Right atrium auricular region (tissue), 2 donors: ENCODE measurements around the gene KAT14. TPM values are rescaled to one million over a fixed set of nuclear protein-coding genes. Genes with fewer than 3 reads are reported as not detected.
A peak's percentile ranks its signal among the peaks of the same experiment; 100 is the strongest.
"Not testable (repeated sequence)": the region's sequence is repeated elsewhere in the genome, so short reads cannot be mapped to it uniquely, and the experiment has no call there.

Experiments used
- DNase-seq: peaks from one replicate; pipeline ENCODE4 v3.0.0-alpha.2; 2019; ENCODE audit warnings: low spot score
- H3K27ac ChIP-seq, 2 donors: fragments of 200-600 bp; sonication (generic); 1 replicate in 1 of 2; 2 replicates in 1 of 2; pipeline ENCODE4 v1.5.1; 2016 to 2019
- H3K27me3 ChIP-seq, 2 donors: fragments of 200-600 bp; sonication (generic); one replicate each; pipeline versions ENCODE4 v1.5.1 to v1.6.0; 2017 to 2019
- H3K36me3 ChIP-seq: fragments of 200-600 bp; sonication (generic); one replicate; pipeline ENCODE4 v1.5.1; 2016
- H3K4me1 ChIP-seq, 2 donors: fragments of 200-600 bp; sonication (generic); one replicate each; pipeline versions ENCODE4 v1.5.1 to v1.6.0; 2017 to 2019
- H3K4me3 ChIP-seq, 2 donors: fragments of 200-600 bp; sonication (generic); 1 replicate in 1 of 2; 2 replicates in 1 of 2; pipeline ENCODE4 v1.5.1; 2017 to 2019; ENCODE audit warnings: mild to moderate bottlenecking in 1 of 2, moderate library complexity in 1 of 2
- H3K9me3 ChIP-seq, 2 donors: fragments of 200-600 bp; sonication (generic); one replicate each; pipeline ENCODE4 v1.5.1; 2019
- CTCF ChIP-seq, 2 donors: fragments of 200-600 bp; sonication (generic); IDR thresholded peaks; one replicate each; pipeline ENCODE4 v1.5.1; 2019; ENCODE audit warnings: antibody characterized with exemption in 2 of 2
- total RNA-seq, 2 donors: library from RNA; depleted of rRNA; stranded (reverse); fragments of >200 nt; gene quantifications; one replicate each; pipeline ENCODE4 v1.1.0, GENCODE V29; 2016

Gene KAT14
- total RNA-seq, 2 donors from 2014 or later, result 8.0 to 9.1 TPM

GRCh38 chr20:18092890-18093289 lies 44.8 kb upstream of the KAT14 start:
- no peak for TF ChIP-seq CTCF (IDR thresholded peaks at IDR 0.05)
- H3K4me1 ChIP-seq, result no peaks in the 10 kb centered on the region
- H3K27ac ChIP-seq, result no peak overlapping the region
- no peaks in the 10 kb centered on the region for H3K36me3 ChIP-seq
- H3K4me3 ChIP-seq, result no peak overlapping the region
- no peaks in the 10 kb centered on the region for H3K27me3 ChIP-seq
- DNase-seq, result no peak
- H3K9me3 ChIP-seq, result no peaks in the 10 kb centered on the region

GRCh38 chr20:18093388-18093787 lies 44.3 kb upstream of the KAT14 start:
- no peak for TF ChIP-seq CTCF (IDR thresholded peaks at IDR 0.05)
- Histone ChIP-seq H3K27me3 (no peaks in the 10 kb centered on the region), H3K4me1 (no peaks in the 10 kb centered on the region), H3K4me3 (no peak overlapping the region), H3K9me3 (no peaks in the 10 kb centered on the region), H3K36me3 (no peaks in the 10 kb centered on the region), H3K27ac (no peak overlapping the region)
- DNase-seq, result no peak

GRCh38 chr20:18094191-18094590 lies 43.5 kb upstream of the KAT14 start:
- Histone ChIP-seq H3K4me3 (no peak overlapping the region), H3K9me3 (no peaks in the 10 kb centered on the region), H3K27ac (no peak overlapping the region), H3K36me3 (no peaks in the 10 kb centered on the region), H3K27me3 (no peaks in the 10 kb centered on the region), H3K4me1 (no peaks in the 10 kb centered on the region)
- peak; percentile 40 for DNase-seq
- no peak for TF ChIP-seq CTCF (IDR thresholded peaks at IDR 0.05)

- H3K27ac ChIP-seq, H3K27me3 ChIP-seq, H3K4me1 ChIP-seq, H3K4me3 ChIP-seq, DNase-seq, H3K9me3 ChIP-seq, H3K36me3 ChIP-seq: not testable (repeated sequence)
Observed at GRCh38 chr20:18100569-18100968, 37.1 kb upstream of the KAT14 start.

GRCh38 chr20:18101125-18101810 lies 36.4 kb upstream of the KAT14 start:
- DNase-seq, result no peak
- H3K27me3 ChIP-seq, result no peaks in the 10 kb centered on the region
- no peak for TF ChIP-seq CTCF (IDR thresholded peaks at IDR 0.05)
- H3K36me3 ChIP-seq, result no peaks in the 10 kb centered on the region
- H3K4me1 ChIP-seq, result no peaks in the 10 kb centered on the region
- H3K4me3 ChIP-seq, result no peak overlapping the region
- H3K9me3 ChIP-seq, result no peaks in the 10 kb centered on the region
- no peak overlapping the region for H3K27ac ChIP-seq

- Histone ChIP-seq H3K27ac (no peak overlapping the region), H3K4me1 (no peaks in the 10 kb centered on the region), H3K4me3 (no peak overlapping the region), H3K9me3 (peaks cover 0 to 3% of the 10 kb centered on the region in 2 donors), H3K36me3 (no peaks in the 10 kb centered on the region), H3K27me3 (no peaks in the 10 kb centered on the region)
- TF ChIP-seq CTCF (IDR thresholded peaks at IDR 0.05), result no peak
- DNase-seq, result no peak
Observed at GRCh38 chr20:18103497-18103896, 34.2 kb upstream of the KAT14 start.
